Kidney (tissue), 14 donors: ENCODE results near the gene CTSE. TPM values are rescaled to one million over a fixed set of nuclear protein-coding genes. Genes with fewer than 3 reads are reported as not detected.

Experiments used
- DNase-seq, 5 donors: peaks; one replicate each; pipeline ENCODE4 v3.0.0-alpha.2; 2013 to 2020
- FAIRE-seq: peaks from 2 replicates; lab custom pipeline; 2012; peaks lifted over from hg19 to GRCh38; lab: Jason Lieb, UNC
- H3K27ac ChIP-seq, 2 donors: one replicate each; pipeline ENCODE4 v1.7.0; 2013; ENCODE audit warnings: low read depth in 2 of 2, low read length in 2 of 2, inconsistent platforms in 1 of 2
- H3K27me3 ChIP-seq: one replicate; pipeline ENCODE4 v1.7.1; 2013; ENCODE audit warnings: low read length, inconsistent platforms; ENCODE audit not compliant: control insufficient read depth, insufficient read depth
- H3K36me3 ChIP-seq, 3 donors: one replicate each; pipeline versions ENCODE4 v1.7.0 to v1.7.1; 2013; ENCODE audit warnings: low read length in 3 of 3, control low read depth in 1 of 3, inconsistent platforms in 1 of 3; ENCODE audit not compliant: insufficient read depth in 3 of 3, control insufficient read depth in 2 of 3
- H3K4me1 ChIP-seq, 3 donors: one replicate each; pipeline versions ENCODE4 v1.7.0 to v1.7.1; 2013; ENCODE audit warnings: low read length in 3 of 3, inconsistent platforms in 1 of 3, low read depth in 1 of 3; ENCODE audit not compliant: control insufficient read depth in 2 of 3, insufficient read depth in 2 of 3
- H3K4me3 ChIP-seq, 3 donors: one replicate each; pipeline versions ENCODE4 v1.7.0 to v1.8.1; 2013; ENCODE audit warnings: low read length in 3 of 3, control low read depth in 1 of 3, inconsistent platforms in 1 of 3
- H3K9ac ChIP-seq, 3 donors: one replicate each; pipeline versions ENCODE4 v1.7.0 to v1.7.1; 2013; ENCODE audit warnings: low read length in 3 of 3, control low read depth in 1 of 3, inconsistent platforms in 1 of 3
- H3K9me3 ChIP-seq, 3 donors: one replicate each; pipeline versions ENCODE4 v1.7.0 to v1.7.1; 2013; ENCODE audit warnings: low read length in 3 of 3, control low read depth in 1 of 3, inconsistent platforms in 1 of 3; ENCODE audit not compliant: control insufficient read depth in 2 of 3, insufficient read depth in 1 of 3
- intact Hi-C: fragments of 100-400 bp; cut with DNase I; formaldehyde crosslinking; loops from one replicate; pipeline ENCODE4 v1.11.1; 2022
- polyA plus RNA-seq: library from polyadenylated mRNA; stranded (reverse); fragments of 350-450 nt; fragmentation: Illumina TruSeq; extraction: RNeasy Lipid Tissue Mini Kit (QIAGEN cat#74804); gene quantifications from one replicate; pipeline ENCODE4 v1.2.3, GENCODE V29; 2014; ENCODE audit warnings: low read depth, low replicate concordance; ENCODE audit not compliant: insufficient read depth
- total RNA-seq: library from RNA; stranded (reverse); fragmentation: NEBNext Ultra II Directional; extraction: Animal tissue kit (Norgen Biotek cat#: 25700); gene quantifications from one replicate; pipeline ENCODE4 v1.2.1, GENCODE V29; 2021
- TF ChIP-seq, protein P1 (sequence below): IDR thresholded peaks from 3 replicates; pipeline ENCODE4 v1.5.1; 2012; ENCODE audit warnings: mild to moderate bottlenecking, moderate library complexity, borderline replicate concordance; ENCODE audit not compliant: insufficient read depth; ENCODE audit errors: extremely low read depth
- donor health status: control.
- donor health status: control.
- donor health status: control.
- donor health status: control.
- donor health status: control.
- donor health status: DM: yes; HTN: yes; CAD: no.
- donor health status: Normal renal cell carcinoma (clear cell type).

CTSE gene
- total and polyA plus RNA-seq, 2 donors from 2014 or later = 1.6 TPM; not detected in 1

- H3K27me3 ChIP-seq = no peaks in the 10 kb centered on the region
- intact Hi-C loops = loop anchor here (5.0 kb wide), 2 partner anchors 59 to 184 kb away; no protein-coding TSS in a partner anchor
- TF ChIP-seq, protein P1, sequence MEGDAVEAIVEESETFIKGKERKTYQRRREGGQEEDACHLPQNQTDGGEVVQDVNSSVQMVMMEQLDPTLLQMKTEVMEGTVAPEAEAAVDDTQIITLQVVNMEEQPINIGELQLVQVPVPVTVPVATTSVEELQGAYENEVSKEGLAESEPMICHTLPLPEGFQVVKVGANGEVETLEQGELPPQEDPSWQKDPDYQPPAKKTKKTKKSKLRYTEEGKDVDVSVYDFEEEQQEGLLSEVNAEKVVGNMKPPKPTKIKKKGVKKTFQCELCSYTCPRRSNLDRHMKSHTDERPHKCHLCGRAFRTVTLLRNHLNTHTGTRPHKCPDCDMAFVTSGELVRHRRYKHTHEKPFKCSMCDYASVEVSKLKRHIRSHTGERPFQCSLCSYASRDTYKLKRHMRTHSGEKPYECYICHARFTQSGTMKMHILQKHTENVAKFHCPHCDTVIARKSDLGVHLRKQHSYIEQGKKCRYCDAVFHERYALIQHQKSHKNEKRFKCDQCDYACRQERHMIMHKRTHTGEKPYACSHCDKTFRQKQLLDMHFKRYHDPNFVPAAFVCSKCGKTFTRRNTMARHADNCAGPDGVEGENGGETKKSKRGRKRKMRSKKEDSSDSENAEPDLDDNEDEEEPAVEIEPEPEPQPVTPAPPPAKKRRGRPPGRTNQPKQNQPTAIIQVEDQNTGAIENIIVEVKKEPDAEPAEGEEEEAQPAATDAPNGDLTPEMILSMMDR = no peak
- H3K36me3 ChIP-seq = peaks cover 0 to 8% (median 0%) of the 10 kb centered on the region in 3 donors
- H3K9me3 ChIP-seq = peaks cover 0 to 13% (median 0%) of the 10 kb centered on the region in 3 donors
- no peak overlapping the region for H3K9ac ChIP-seq
- FAIRE-seq = no peak
- peaks cover 0 to 5% (median under 1%) of the 10 kb centered on the region in 3 donors for H3K4me1 ChIP-seq
- no peak overlapping the region for H3K27ac ChIP-seq
- DNase-seq = no peak
- no peak overlapping the region for H3K4me3 ChIP-seq
Measured at GRCh38 chr1:205976036-205976435, 47.7 kb downstream of the CTSE start.

DNA sequence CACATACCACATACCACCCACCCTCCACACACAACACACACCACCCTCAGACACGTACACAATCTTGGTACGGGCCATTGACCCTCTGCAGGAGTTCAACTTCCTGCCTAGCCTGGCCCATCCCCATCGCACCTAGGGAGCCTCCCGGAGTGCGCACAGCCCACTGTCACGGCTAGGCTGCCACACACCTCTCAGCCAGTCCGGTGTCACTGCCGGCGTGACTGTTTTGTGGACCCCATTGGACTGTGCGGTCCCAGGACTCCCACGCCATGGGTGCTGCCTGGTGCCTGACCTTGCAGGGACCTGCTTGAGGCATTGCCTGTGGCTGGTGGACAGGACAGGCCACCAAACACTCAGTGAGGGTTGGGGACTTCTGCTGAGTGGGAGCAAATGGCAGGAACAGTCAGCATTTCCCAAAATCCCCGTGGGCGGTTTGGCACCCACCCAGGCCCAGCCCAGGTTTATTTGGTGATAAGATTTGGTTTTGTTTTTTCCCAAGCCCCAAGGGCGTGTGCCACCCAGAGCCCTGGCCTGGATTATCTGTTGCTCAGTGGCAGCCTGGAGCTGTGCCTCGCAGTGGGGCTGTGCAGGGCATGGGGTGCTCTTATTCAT is 48.2 kb downstream of the CTSE start:
- H3K9ac ChIP-seq = no peak overlapping the region
- peaks cover 0 to 8% (median 0%) of the 10 kb centered on the region in 3 donors for H3K36me3 ChIP-seq
- TF ChIP-seq, protein P1 = no peak
- no peak for FAIRE-seq
- H3K4me1 ChIP-seq = peaks cover 0 to 6% (median 5%) of the 10 kb centered on the region in 3 donors
- peaks cover 0 to 13% (median 0%) of the 10 kb centered on the region in 3 donors for H3K9me3 ChIP-seq
- intact Hi-C loops = loop anchor here (5.0 kb wide), 2 partner anchors 58 to 183 kb away; no protein-coding TSS in a partner anchor
- H3K4me3 ChIP-seq = no peak overlapping the region
- DNase-seq = no peak
- no peak overlapping the region for H3K27ac ChIP-seq
- no peaks in the 10 kb centered on the region for H3K27me3 ChIP-seq

DNA sequence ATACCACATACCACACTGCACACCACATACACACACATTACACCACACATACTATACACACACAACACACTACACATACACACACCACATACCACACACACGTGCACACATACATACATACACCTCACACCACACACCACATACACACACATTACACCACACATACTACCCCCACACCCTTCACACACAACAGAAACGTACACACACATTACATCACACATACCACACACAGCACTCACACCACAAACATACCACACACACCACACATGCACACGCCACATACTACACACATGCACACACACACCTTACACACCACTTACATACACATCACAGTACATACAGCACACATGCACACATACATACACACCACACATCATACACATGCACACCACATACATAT is 49.0 kb downstream of the CTSE start:
- no peaks in the 10 kb centered on the region for H3K27me3 ChIP-seq
- no peak for FAIRE-seq
- peaks cover 0 to 8% (median 5%) of the 10 kb centered on the region in 3 donors for H3K4me1 ChIP-seq
- intact Hi-C loops = loop anchor here (5.0 kb wide), 2 partner anchors 57 to 182 kb away; no protein-coding TSS in a partner anchor
- no peak overlapping the region for H3K27ac ChIP-seq
- H3K9ac ChIP-seq = peak overlapping the region in 1 of 3 donors; percentile 23
- TF ChIP-seq, protein P1 = no peak
- peaks cover 0 to 13% (median 0%) of the 10 kb centered on the region in 3 donors for H3K9me3 ChIP-seq
- DNase-seq = no peak
- no peak overlapping the region for H3K4me3 ChIP-seq
- H3K36me3 ChIP-seq = peaks cover 0 to 8% (median 0%) of the 10 kb centered on the region in 3 donors
